NCI-H1436 treated with DMSO at 0.1 percent for 48 hours (cell line): ENCODE measurements around the gene MAB21L4.
"Not testable (repeated sequence)": the region's sequence is repeated elsewhere in the genome, so short reads cannot be mapped to it uniquely, and the experiment has no call there.

Experiments
- DNase-seq: peaks from one replicate; lab custom pipeline; 2025; lab: John Stamatoyannopoulos, UW

Gene MAB21L4

DNA sequence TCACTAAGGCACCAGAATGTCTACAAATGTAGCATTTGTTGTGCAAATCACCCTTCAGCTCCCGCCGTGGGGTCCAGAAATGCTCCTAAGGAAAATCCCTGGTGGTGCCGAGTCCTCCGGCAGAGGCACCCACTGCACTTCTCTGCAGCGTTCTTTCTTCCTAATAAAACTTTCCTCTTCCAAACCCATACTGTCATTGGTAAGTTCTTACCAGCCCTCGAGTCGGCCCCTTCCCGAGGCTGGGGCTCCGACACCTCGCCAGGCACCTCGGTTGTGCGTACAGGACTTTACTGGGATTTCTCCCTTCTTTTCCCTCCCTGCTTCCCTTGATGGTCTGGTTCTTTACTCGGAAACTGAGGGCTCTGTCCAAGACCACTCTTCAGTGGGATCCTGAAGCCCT lies 37.6 kb downstream of the MAB21L4 start:
- DNase-seq = no peak

DNA sequence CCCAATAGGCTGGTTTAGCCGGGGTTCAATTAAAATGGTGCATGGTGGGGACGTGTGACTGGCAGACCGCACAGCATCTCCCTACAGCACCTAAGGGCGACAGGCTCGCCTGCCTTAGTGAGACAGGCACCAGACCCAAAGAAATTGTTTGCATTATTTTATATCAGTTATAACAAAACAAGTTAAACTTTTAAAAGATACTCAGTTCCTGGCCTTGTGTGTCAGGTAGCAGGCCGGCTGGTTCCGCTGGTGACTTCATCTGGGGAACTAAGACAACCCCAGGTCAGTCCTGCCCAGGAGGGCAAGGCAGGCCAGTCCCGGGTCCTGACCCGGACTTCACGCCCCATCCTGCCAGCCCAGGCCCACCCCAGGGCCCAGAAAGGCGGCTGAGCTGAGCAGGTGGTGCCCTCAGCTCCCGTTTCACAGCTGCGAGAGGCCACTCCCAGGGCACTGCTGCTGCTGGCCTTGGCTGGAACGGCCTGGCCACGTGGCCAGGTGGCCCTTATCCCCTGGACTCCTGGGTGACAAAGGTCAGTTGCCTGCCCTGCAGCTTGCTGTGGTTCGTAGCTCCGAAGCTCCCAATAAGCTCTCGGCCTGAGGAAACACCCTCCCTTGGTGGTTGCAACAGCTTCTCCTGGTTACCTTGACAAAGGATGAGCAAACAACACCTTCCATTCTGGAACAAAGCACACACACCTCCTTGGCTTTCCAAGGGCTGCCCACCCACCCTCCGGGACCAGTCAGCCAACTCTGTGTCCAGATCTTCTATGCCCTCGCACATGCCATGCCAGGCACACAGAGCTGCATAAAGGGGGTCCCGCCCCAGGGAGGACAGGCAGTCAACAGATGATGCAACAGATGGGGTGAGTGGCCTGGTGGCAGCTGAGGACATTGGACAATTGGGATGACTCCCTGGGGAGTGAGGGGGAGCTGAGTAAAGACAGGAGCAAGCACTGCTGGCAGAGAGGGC lies 38.6 kb downstream of the MAB21L4 start:
- DNase-seq = no peak

DNA sequence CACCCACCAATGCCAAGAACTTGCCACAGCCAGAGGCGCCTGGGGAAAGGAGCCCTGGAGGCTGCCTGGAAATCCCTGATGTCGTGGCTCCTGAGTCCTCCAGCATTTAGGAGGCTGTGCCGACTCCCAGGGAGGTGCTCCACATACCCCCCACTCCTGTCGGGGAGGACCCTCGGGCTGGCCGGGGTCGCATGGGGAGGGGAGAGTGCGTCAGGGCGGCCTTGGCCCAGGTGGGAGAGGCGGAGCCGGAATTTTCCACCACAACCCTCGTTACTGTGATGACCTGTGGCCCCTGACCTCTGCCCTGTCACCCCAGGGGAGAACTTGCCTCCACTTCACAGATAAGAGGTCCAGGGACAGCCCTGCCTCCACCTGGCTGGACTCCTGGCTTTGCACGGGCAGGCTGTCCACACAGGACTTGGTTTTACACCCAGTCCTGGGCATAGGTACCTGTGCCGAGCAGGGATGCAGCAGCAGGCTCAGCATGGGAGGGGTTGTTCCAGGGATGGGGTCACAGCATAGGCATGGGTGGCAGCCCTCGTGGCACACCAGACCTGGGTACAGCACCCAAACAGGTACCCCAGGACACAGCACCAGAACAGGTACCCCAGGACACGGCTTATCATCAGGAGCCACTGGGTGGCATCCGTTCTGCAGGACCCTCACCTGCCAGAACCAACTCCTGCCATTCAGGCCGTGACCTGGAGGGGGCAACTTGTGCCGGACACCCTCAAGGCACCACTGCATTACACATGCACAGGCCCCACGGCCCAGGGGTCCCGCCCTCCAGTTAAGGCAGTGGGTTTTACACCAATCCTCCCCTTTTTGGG lies 39.6 kb downstream of the MAB21L4 start:
- DNase-seq = no peak

DNA sequence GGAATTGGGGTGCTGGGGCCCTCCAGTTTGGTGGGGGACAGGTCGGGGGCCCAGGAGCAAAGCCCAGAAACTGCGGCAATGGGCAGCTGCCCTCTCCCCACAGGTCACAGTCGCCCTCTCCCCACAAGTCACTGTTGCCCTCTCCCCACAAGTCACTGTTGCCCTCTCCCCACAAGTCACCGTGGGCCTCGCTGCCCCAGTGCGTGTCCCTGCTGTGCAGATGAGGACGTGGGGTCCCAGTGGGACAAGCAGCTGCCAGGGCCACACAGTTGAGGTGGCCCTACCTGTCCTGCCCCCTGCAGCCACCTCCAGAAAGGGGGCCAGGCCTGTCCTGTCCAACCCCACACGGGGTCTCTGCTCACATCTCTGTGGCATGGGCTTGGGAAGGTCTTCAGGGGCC lies 40.3 kb downstream of the MAB21L4 start:
- no peak for DNase-seq

DNA sequence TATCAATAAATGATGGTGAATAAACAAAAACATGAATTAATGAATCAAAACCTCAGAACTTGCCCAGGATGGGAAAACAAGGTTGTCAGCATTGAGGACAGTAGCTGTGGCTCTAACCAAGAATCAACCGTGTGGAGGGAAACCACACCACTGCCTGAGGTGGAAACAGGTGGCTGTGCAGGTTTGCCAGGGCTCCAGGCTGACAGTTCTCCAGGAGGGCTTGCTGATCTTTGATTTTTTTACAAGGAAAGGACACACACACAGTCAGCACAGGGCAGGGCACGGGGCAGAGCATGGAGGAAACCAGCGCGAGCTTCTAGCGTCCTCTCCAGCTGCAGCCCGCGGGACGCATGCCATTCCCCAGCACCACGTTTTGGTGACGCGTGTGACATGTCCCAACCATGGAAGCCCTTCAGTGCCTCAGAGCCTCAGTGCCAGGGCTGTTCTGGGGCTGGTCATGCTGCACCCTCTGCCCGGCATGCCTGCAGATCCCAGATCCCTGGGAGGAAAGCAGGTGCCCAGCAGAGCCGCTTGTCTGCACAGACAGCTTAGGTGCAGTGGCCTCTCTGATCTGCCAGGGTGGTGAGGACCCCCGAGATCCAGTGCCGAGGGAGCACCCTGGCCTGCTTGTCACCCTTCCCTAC lies 43.2 kb downstream of the MAB21L4 start:
- DNase-seq = no peak

DNA sequence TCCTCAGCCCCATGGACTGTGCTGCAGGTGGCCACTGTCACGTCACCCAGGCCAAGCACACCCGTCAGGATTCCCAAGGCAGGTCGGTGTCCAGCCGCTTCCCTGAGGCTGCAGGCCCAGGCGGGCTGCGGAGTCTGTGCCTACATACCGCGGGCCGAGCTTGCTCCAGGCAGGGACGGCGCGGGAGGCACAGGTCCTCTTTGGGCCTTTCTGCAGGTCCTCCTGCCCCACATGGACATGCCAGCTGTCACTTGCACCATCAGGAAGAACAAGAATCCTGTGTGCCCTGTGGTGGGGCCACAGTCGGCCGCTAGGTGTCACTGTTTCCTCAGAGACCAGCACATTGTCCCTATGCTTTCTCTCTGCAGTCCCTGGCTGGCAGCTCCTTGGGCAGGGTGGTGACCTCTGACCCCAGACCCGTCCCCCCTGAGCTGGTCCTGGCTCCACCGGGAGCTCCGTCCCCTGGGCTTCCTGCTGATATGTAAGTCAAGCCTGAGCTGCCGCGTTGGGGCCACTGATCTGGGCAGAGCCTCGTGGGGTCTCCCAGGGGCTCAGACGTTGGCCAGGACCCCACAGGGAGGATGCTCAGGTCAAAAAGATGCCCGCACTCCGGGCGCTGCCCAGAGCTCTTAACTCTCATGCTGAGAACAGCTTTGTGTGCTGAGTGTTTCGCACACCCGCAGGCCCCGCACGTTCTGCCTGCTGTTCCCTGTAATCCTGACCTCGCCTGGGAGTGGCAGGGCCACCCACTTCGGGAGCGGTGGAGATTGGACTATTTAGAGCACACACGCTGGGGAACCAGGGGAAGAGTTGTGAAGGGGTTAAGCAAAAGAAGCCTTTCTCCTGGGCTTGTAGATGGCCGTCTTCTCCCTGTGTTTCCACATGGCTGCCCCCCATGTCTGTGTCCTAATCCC lies 44.6 kb downstream of the MAB21L4 start:
- peak; percentile 9 for DNase-seq

DNA sequence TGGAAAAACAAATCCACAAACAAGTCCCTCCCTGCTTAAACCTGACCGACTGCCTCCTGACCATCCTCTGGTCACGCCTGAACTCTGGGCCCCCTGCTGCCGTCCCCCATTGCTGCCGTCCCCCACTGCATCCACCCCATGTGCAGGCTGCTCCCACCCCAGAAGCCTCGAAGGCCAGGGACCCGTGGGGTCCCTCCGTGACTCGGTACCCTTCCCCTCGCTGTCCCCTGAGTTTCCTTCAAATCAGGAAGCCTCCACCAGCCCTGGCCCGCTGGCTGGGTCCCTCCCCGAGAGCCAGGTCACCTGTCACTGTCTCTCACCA lies 45.2 kb downstream of the MAB21L4 start:
- no peak for DNase-seq

DNA sequence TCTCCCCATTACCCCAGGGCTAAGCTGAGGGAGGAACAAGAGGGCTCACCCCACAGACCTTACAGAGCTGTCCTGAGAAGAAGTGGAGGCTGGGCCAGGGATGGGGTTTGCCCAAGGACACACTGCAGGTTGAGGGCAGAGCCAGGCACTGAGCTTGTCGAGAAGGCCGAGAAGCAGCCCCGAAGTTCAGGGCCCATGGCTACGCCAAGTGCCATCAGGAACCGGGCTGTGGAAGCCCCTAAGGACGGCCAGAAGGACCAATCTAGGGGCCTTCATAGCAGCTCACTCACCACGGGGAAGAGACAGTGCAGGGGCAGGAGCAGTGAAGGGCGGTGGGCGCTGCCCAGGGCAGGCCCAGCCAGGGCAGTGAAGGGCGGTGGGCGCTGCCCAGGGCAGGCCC lies 45.9 kb downstream of the MAB21L4 start:
- DNase-seq = no peak

DNA sequence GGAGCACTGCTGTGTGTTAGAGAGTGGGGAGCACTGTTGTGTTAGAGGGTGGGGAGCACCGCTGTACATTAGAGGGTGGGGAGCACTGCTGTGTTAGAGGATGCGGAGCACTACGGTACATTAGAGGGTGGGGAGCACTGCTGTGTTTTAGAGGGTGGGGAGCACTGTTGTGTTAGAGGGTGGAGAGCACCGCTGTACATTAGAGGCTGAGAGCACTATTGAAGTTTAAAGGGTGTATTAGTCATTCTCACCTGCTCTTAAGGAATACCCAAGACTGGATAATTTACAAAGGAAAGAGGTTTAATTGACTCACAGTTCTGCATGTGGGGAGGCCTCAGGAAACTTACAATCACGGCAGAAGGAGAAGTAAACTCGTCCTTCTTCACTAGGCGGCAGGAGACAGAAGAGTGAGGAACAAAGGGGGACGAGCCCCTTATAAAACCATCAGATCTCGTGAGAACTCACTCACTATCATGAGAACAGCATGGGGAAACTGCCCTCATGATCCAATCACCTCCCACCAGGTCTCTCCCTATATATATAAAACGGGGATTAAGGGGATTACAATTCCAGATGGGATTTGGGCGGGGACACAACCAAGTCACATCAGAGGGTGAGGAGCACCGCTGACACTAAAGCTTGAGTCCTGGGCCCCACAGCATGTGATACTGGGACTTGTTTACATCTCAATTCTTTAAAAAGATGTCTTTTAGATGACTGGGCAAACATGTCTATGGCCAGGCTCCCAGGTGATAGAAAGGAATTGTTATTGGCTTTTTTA lies 46.9 kb downstream of the MAB21L4 start:
- no peak for DNase-seq

DNA sequence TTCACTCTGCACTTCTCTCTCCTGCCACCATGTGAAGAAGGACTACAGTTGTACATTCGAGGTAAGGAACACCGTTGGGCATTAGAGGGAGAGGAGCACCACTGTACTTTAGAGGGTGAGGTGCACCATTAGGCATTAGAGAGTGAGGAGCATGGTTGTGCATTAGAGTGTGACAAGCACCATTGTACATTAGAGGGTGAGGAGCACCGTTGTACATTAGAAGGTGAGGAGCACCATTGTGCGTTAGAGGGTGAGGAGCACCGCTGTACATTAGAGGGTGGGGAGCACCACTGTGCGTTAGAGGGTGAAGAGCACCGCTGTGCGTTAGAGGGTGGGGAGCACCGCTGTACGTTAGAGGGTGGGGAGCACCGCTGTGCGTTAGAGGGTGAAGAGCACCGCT lies 48.1 kb downstream of the MAB21L4 start:
- DNase-seq = no peak

DNA sequence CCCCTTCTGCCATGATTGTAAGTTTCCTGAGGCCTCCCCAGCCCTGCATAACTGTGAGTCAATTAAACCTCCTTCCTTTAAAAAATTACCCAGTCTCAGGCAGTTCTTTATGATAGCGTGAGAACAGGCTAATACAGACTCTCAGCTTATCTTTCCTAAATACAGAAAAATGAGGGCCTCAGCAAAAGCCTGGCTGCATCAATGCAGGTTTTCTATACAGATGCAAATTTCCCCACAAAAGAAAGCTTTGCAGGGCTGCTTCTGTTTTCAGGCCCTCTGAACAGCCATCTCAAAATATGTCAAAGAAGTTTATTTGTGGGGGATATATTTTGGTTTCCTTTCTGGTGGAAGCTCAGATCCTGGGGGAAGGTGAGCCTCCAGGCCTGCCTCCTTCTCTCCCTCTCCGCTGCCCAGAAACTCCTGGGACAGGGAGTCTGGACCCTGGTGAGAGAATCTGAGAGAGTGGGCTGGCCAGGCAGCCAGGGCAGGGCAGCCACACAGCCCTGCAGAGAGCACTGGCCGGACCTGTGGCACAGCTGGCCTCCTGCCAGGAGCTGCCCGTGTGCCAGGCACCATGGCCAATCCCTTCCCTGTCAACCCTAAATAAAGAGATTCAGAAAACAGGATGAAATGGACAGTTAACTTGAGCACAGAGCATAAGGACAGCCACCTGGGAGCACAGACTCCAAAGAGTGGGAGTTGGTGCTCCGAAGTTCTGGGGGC lies 48.9 kb downstream of the MAB21L4 start:
- no peak for DNase-seq

DNA sequence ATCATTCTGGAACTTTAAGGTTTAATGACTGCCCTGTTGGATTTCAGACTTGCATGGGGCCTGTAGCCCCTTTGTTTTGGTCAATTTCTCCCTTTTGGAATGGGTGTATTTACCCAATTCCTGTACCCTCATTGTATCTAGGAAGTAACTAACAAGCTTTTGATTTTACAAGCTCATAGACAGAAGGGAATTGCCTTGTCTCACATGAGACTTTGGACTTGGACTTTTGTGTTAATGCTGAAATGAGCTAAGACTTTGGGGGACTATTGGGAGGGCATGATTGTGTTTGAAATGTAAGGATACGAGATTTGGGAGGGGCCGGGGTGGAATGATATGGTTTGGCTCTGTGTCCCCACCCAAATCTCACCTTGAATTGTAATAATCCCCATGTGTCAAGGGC lies 49.6 kb downstream of the MAB21L4 start:
- DNase-seq = not testable (repeated sequence)

DNA sequence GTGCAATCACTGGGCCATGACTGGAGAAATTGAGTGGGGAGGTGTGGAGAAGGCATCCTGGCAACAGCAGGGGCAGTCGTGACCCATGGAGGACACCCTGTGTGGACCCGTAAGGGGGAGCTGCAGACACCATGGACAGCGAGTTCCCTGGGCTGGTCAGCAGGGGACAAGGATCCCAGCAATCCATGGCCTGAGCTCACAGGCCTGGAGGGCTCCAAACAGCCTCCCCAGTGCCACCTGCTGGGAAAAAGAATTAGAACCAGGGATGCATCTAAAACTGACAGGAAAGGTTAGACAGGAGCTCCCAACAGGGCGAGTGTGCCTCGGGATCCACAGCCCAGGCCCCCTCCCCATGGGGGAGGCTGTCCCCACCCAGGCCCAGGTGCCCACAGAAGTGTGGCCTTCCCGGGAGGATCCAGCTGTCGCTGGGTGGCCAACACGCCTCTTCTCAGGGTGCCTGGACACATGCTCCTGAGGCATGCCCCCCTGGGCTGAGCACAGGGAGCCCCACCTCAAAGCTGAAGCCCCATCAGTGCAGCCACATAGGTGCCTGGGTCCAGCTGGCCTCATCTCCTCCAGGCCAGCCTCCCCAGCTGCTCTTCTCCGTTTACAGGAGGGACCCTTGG lies 55.4 kb downstream of the MAB21L4 start:
- DNase-seq = peak; percentile 7

DNA sequence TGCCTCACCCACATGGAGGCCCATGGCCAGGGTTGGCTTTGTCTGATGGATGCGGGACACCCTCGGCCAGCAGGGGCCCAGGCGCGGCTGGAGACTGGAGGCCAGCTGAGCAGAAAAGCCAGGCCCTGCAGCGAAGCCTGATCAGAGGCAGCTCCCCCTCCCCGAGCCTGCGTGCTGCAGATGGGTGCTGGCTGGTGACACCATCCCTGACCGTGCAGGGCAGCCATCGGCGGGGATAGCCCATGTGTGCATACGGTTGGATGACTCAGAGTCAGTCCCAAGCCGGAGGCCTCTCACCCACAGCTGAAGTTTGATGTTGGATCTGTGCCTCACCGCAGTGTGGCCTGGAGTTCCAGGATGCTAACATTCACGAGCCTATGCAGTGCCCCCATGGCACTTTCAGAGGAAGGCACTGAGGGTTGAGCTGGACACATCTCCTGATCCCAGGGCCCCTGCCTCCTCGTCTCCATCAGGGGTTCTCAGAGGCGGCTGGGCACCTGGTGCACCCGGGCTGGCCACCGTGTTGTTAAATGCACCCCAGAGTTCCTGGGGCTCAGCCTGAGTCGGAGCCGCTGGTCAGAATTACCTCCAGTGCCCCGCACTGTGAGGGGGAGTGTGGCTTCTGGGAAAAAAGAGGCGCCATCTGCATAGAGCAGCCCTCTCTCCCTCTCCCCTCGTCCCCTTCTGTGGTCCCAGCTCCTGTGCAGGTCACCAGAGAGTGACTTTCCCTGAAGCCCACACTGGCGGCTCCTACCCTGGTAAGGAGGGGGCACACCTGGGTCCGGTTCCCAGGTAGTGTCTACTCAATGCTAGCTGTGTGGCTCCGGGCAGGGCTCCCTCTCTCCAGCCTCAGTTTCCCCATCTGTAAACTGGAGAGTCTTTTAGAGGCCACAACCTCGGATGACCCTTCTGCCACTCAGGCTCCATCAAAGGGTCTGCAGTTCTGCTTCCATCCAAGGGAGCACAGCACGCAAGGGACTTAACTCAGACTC lies 56.5 kb downstream of the MAB21L4 start:
- DNase-seq = no peak

DNA sequence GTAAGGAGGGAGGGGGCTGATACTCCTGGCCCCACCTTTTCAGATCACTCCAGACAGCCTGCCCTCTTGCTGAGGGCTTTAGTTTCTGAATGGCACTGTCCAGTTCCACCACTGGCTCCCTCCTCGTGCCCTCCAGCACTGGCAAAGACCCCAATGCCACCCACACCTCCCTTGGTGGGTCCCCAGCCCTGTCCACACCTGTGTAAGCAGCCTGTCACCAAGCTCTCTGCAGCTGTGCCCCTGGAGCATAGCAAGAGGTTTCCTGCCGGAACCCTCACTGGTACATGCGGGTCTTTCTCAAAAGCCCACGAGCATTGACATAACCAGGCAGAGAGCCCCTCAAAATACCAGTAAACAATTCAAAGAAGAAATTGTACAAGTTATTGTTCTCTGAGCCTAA lies 58.3 kb downstream of the MAB21L4 start:
- no peak for DNase-seq

DNA sequence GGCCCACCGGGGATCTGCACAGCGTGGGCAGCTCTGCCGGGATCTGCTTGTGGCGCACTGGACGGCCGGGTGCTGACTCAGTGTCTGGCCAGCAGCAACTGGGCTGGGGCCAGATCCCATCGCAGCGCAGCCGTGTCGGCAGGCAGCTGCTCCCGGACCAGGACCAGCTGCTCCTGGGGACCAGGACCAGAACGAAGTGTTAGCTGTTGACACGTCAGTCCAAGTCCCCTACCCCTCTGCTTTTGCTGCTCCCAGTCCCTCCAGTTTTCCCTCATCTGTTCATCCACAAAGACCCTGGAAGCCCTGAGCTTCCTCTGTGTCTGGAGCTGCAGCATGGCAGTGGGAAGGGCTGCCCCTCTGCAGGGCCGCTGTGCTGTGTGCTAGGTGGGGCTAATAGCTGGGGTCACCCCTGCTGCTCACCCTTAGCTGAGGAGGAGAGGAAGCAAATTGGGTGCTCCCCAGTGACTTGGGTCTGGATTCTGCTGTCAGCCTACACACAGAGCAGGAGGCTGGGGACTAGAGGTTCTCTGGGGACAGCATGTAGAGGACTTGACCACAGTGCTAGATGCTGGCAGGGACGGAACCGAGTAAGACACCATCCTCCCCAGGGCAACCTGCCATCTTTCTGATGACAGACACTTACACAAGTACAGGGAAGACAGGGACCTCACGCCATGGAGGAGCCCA lies 59.0 kb downstream of the MAB21L4 start:
- no peak for DNase-seq
